ENCODE results near the gene HIVEP3. TPM values are rescaled to one million over a fixed set of nuclear protein-coding genes. Genes with fewer than 3 reads are reported as not detected.

The HIVEP3 gene
- total RNA-seq, 1 donor from 2014 or later: 8.9 TPM

DNA sequence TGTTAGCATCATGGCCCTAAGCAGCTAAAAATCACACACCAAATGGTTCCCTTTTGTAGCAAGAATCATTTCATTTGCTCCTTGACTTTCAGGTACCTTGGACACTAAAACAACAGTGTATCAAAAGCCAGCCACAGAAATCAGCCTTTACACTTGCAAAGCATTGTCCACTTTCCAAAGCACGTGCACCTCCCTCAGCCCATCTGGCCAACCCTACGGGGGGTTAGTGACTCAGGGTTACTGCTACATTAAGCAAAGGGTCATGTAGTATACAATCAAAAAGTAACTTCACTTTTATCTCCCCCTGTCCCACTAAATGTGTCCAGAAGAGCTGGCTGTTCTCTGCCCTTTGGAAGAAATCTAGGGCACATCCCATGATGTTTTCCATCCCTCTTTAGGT, 149.7 kb downstream of the HIVEP3 start:
- DNase-seq (ENCODE audit: low read depth) (no peak), FAIRE-seq (no peak)
- H3K27me3 Mint-ChIP-seq (ENCODE audit: low read depth, unreplicated experiment): peaks cover 30% of the 10 kb centered on the region
- peaks cover 5% of the 10 kb centered on the region for H3K4me1 Mint-ChIP-seq (ENCODE audit: low read depth, unreplicated experiment)
- no peak overlapping the region for H3K4me3 Mint-ChIP-seq (ENCODE audit: unreplicated experiment)
- Histone ChIP-seq H3K27me3 (ENCODE audit: insufficient read depth, low read length) (no peaks in the 10 kb centered on the region), H4K20me1 (ENCODE audit: insufficient read depth, low read length) (no peaks in the 10 kb centered on the region), H3K4me2 (ENCODE audit: low read length) (no peak overlapping the region), H3K9me3 (ENCODE audit: insufficient read depth, low read depth, low read length) (no peaks in the 10 kb centered on the region), H3K9ac (ENCODE audit: low read length) (no peak overlapping the region), H3K4me1 (ENCODE audit: insufficient read depth, low read length) (peaks cover 10% of the 10 kb centered on the region), H3K4me3 (ENCODE audit: insufficient read depth, low read depth, low read length) (no peak overlapping the region), H3K79me2 (ENCODE audit: insufficient read depth, low read length) (peaks cover 4% of the 10 kb centered on the region), H3K36me3 (ENCODE audit: insufficient read depth, low read length) (no peaks in the 10 kb centered on the region), H2AFZ (ENCODE audit: low read depth, low read length) (no peak overlapping the region), H3K27ac (ENCODE audit: low read depth, low read length) (no peak overlapping the region)
- H3K36me3 Mint-ChIP-seq (ENCODE audit: low read depth, unreplicated experiment): no peaks in the 10 kb centered on the region
- H3K9me3 Mint-ChIP-seq (ENCODE audit: unreplicated experiment): peaks cover 4% of the 10 kb centered on the region
- H3K27ac Mint-ChIP-seq (ENCODE audit: unreplicated experiment): no peak overlapping the region
- TF ChIP-seq EZH2 (IDR thresholded peaks at IDR 0.05; ENCODE audit: insufficient read depth, low read length): no peak
- TF ChIP-seq, protein P1, sequence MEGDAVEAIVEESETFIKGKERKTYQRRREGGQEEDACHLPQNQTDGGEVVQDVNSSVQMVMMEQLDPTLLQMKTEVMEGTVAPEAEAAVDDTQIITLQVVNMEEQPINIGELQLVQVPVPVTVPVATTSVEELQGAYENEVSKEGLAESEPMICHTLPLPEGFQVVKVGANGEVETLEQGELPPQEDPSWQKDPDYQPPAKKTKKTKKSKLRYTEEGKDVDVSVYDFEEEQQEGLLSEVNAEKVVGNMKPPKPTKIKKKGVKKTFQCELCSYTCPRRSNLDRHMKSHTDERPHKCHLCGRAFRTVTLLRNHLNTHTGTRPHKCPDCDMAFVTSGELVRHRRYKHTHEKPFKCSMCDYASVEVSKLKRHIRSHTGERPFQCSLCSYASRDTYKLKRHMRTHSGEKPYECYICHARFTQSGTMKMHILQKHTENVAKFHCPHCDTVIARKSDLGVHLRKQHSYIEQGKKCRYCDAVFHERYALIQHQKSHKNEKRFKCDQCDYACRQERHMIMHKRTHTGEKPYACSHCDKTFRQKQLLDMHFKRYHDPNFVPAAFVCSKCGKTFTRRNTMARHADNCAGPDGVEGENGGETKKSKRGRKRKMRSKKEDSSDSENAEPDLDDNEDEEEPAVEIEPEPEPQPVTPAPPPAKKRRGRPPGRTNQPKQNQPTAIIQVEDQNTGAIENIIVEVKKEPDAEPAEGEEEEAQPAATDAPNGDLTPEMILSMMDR (IDR thresholded peaks at IDR 0.05; ENCODE audit: insufficient read depth, low read depth, low read length): no peak

- H4K20me1 ChIP-seq (ENCODE audit: insufficient read depth, low read length): no peaks in the 10 kb centered on the region
- H3K27me3 Mint-ChIP-seq (ENCODE audit: low read depth, unreplicated experiment): peaks cover 31% of the 10 kb centered on the region
- no peak overlapping the region for H2AFZ ChIP-seq (ENCODE audit: low read depth, low read length)
- H3K27me3 ChIP-seq (ENCODE audit: insufficient read depth, low read length): no peaks in the 10 kb centered on the region
- no peak overlapping the region for H3K4me3 Mint-ChIP-seq (ENCODE audit: unreplicated experiment)
- no peak overlapping the region for H3K27ac ChIP-seq (ENCODE audit: low read depth, low read length)
- no peak overlapping the region for H3K4me3 ChIP-seq (ENCODE audit: insufficient read depth, low read depth, low read length)
- H3K79me2 ChIP-seq (ENCODE audit: insufficient read depth, low read length): peaks cover 4% of the 10 kb centered on the region
- no peaks in the 10 kb centered on the region for H3K36me3 ChIP-seq (ENCODE audit: insufficient read depth, low read length)
- FAIRE-seq: no peak
- H3K9me3 ChIP-seq (ENCODE audit: insufficient read depth, low read depth, low read length): no peaks in the 10 kb centered on the region
- H3K36me3 Mint-ChIP-seq (ENCODE audit: low read depth, unreplicated experiment): no peaks in the 10 kb centered on the region
- peaks cover 4% of the 10 kb centered on the region for H3K9me3 Mint-ChIP-seq (ENCODE audit: unreplicated experiment)
- no peak overlapping the region for H3K9ac ChIP-seq (ENCODE audit: low read length)
- peaks cover 5% of the 10 kb centered on the region for H3K4me1 Mint-ChIP-seq (ENCODE audit: low read depth, unreplicated experiment)
- no peak overlapping the region for H3K27ac Mint-ChIP-seq (ENCODE audit: unreplicated experiment)
- H3K4me1 ChIP-seq (ENCODE audit: insufficient read depth, low read length): peaks cover 10% of the 10 kb centered on the region
- no peak for DNase-seq (ENCODE audit: low read depth)
- TF ChIP-seq EZH2 (IDR thresholded peaks at IDR 0.05; ENCODE audit: insufficient read depth, low read length): no peak
- TF ChIP-seq, protein P1 (IDR thresholded peaks at IDR 0.05; ENCODE audit: insufficient read depth, low read depth, low read length): no peak
- no peak overlapping the region for H3K4me2 ChIP-seq (ENCODE audit: low read length)
These were observed 150.1 kb downstream of the HIVEP3 start for GRCh38 chr1:41768583-41768982.

DNA sequence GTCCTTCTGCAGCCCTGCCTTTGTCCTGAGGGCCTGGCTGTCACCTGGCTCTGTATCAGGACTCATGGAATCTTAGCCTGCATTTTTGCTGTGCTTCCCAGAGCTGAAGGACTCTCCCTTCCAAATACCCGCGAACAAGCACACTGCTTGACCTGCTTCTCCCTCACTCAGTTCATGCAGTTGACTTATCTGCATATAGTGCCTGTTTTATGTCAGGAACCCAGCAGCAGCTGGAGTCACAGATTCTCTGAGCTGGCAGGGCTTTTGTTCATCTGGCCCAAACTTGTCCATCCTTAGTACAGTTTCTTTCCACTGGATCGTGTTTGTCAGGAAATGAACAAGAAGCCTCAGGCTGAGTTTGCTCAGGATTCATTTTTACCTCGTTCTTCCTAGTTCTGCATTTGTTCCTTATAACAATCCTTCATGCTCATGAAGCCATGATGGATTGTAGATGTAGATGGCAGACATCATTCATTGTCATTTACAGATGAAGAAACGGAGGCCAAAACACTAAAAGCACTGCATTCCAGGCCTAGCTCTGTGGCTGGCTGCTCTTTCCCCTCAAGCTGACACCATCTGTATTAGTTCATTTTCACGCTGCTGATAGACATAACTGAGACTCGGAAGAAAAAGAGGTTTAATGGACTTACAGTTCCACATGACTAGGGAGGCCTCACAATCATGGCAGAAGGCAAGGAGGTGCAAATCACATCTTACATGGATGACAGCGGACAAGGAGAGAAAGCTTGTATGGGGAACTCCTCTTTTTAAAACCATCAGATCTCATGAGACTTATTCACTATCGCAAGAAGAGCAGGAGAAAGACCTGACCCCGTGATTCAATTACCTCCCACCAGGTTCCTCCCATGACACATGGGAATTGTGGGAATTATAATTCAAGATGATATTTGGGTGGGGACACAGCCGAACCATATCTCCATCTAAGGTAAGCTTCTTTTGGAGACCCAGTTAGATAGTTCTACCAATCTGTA, 150.9 kb downstream of the HIVEP3 start:
- TF ChIP-seq EZH2 (IDR thresholded peaks at IDR 0.05; ENCODE audit: insufficient read depth, low read length): no peak
- TF ChIP-seq, protein P1 (IDR thresholded peaks at IDR 0.05; ENCODE audit: insufficient read depth, low read depth, low read length): no peak
- Histone ChIP-seq H2AFZ (ENCODE audit: low read depth, low read length) (no peak overlapping the region), H3K27ac (ENCODE audit: low read depth, low read length) (no peak overlapping the region), H3K4me2 (ENCODE audit: low read length) (no peak overlapping the region), H3K79me2 (ENCODE audit: insufficient read depth, low read length) (peaks cover 4% of the 10 kb centered on the region), H3K9ac (ENCODE audit: low read length) (no peak overlapping the region), H4K20me1 (ENCODE audit: insufficient read depth, low read length) (no peaks in the 10 kb centered on the region), H3K36me3 (ENCODE audit: insufficient read depth, low read length) (no peaks in the 10 kb centered on the region), H3K9me3 (ENCODE audit: insufficient read depth, low read depth, low read length) (no peaks in the 10 kb centered on the region), H3K4me3 (ENCODE audit: insufficient read depth, low read depth, low read length) (no peak overlapping the region), H3K27me3 (ENCODE audit: insufficient read depth, low read length) (no peaks in the 10 kb centered on the region), H3K4me1 (ENCODE audit: insufficient read depth, low read length) (peaks cover 3% of the 10 kb centered on the region)
- H3K9me3 Mint-ChIP-seq (ENCODE audit: unreplicated experiment): peaks cover 4% of the 10 kb centered on the region
- DNase-seq (ENCODE audit: low read depth) (no peak), FAIRE-seq (peak; percentile 58)
- no peaks in the 10 kb centered on the region for H3K36me3 Mint-ChIP-seq (ENCODE audit: low read depth, unreplicated experiment)
- peaks cover 5% of the 10 kb centered on the region for H3K4me1 Mint-ChIP-seq (ENCODE audit: low read depth, unreplicated experiment)
- H3K4me3 Mint-ChIP-seq (ENCODE audit: unreplicated experiment): no peak overlapping the region
- H3K27ac Mint-ChIP-seq (ENCODE audit: unreplicated experiment): no peak overlapping the region
- peaks cover 38% of the 10 kb centered on the region for H3K27me3 Mint-ChIP-seq (ENCODE audit: low read depth, unreplicated experiment)

Measured in astrocyte (in vitro differentiated cells and primary cell).